Measurements from ENCODE around the gene PLXDC2.

GRCh38 chr10:20162123-20162522, 345.9 kb downstream of the PLXDC2 start:
- TF ChIP-seq CTCF (conservative IDR thresholded peaks at IDR 0.05 in 1 of 2, IDR thresholded peaks at IDR 0.05 in 1 of 2; ENCODE audit: low read depth in 1 of 2, low read length in 2 of 2), result no peak
- no peak for TF ChIP-seq EZH2 (IDR thresholded peaks at IDR 0.05; ENCODE audit: low read length, missing control alignments)
